ENCODE results near the gene SFMBT2.

Gene SFMBT2

GRCh38 chr10:7378602-7379403 is 32.0 kb downstream of the SFMBT2 start:
- Histone ChIP-seq H3K4me1 (ENCODE audit: control insufficient read depth, insufficient read depth, low read length) (no peaks in the 10 kb centered on the region), H3K9me3 (ENCODE audit: control insufficient read depth, insufficient read depth, low read length) (no peaks in the 10 kb centered on the region), H3K36me3 (ENCODE audit: control insufficient read depth, insufficient read depth, low read length) (peaks cover 6% of the 10 kb centered on the region), H3K27me3 (ENCODE audit: control insufficient read depth, insufficient read depth, low read length) (no peaks in the 10 kb centered on the region), H3K4me3 (ENCODE audit: low read depth, low read length) (no peak overlapping the region), H3K9ac (ENCODE audit: low read depth, low read length) (no peak overlapping the region)

- no peaks in the 10 kb centered on the region for H3K9me3 ChIP-seq (ENCODE audit: control insufficient read depth, insufficient read depth, low read length)
- H3K4me3 ChIP-seq (ENCODE audit: low read depth, low read length) = no peak overlapping the region
- H3K4me1 ChIP-seq (ENCODE audit: control insufficient read depth, insufficient read depth, low read length) = no peaks in the 10 kb centered on the region
- H3K36me3 ChIP-seq (ENCODE audit: control insufficient read depth, insufficient read depth, low read length) = peaks cover 9% of the 10 kb centered on the region
- H3K27me3 ChIP-seq (ENCODE audit: control insufficient read depth, insufficient read depth, low read length) = no peaks in the 10 kb centered on the region
- no peak overlapping the region for H3K9ac ChIP-seq (ENCODE audit: low read depth, low read length)
These were observed 33.1 kb downstream of the SFMBT2 start for GRCh38 chr10:7377614-7378248.

- H3K4me1 ChIP-seq (ENCODE audit: control insufficient read depth, insufficient read depth, low read length) = no peaks in the 10 kb centered on the region
- no peaks in the 10 kb centered on the region for H3K9me3 ChIP-seq (ENCODE audit: control insufficient read depth, insufficient read depth, low read length)
- no peaks in the 10 kb centered on the region for H3K27me3 ChIP-seq (ENCODE audit: control insufficient read depth, insufficient read depth, low read length)
- peaks cover 9% of the 10 kb centered on the region for H3K36me3 ChIP-seq (ENCODE audit: control insufficient read depth, insufficient read depth, low read length)
- H3K9ac ChIP-seq (ENCODE audit: low read depth, low read length) = no peak overlapping the region
- H3K4me3 ChIP-seq (ENCODE audit: low read depth, low read length) = no peak overlapping the region
These were observed 36.0 kb downstream of the SFMBT2 start for GRCh38 chr10:7374795-7375194.

- Histone ChIP-seq H3K27me3 (ENCODE audit: control insufficient read depth, insufficient read depth, low read length) (no peaks in the 10 kb centered on the region), H3K9me3 (ENCODE audit: control insufficient read depth, insufficient read depth, low read length) (no peaks in the 10 kb centered on the region), H3K36me3 (ENCODE audit: control insufficient read depth, insufficient read depth, low read length) (peaks cover 6% of the 10 kb centered on the region), H3K4me3 (ENCODE audit: low read depth, low read length) (no peak overlapping the region), H3K4me1 (ENCODE audit: control insufficient read depth, insufficient read depth, low read length) (no peaks in the 10 kb centered on the region), H3K9ac (ENCODE audit: low read depth, low read length) (no peak overlapping the region)
These were observed 37.8 kb downstream of the SFMBT2 start for GRCh38 chr10:7373039-7373438.

- no peaks in the 10 kb centered on the region for H3K9me3 ChIP-seq (ENCODE audit: control insufficient read depth, insufficient read depth, low read length)
- H3K27me3 ChIP-seq (ENCODE audit: control insufficient read depth, insufficient read depth, low read length) = no peaks in the 10 kb centered on the region
- H3K9ac ChIP-seq (ENCODE audit: low read depth, low read length) = no peak overlapping the region
- H3K4me1 ChIP-seq (ENCODE audit: control insufficient read depth, insufficient read depth, low read length) = no peaks in the 10 kb centered on the region
- no peak overlapping the region for H3K4me3 ChIP-seq (ENCODE audit: low read depth, low read length)
- H3K36me3 ChIP-seq (ENCODE audit: control insufficient read depth, insufficient read depth, low read length) = peaks cover 5% of the 10 kb centered on the region
These were observed 38.3 kb downstream of the SFMBT2 start for GRCh38 chr10:7372504-7372903.

- Histone ChIP-seq H3K36me3 (ENCODE audit: control insufficient read depth, insufficient read depth, low read length) (peaks cover 7% of the 10 kb centered on the region), H3K4me1 (ENCODE audit: control insufficient read depth, insufficient read depth, low read length) (no peaks in the 10 kb centered on the region), H3K9me3 (ENCODE audit: control insufficient read depth, insufficient read depth, low read length) (no peaks in the 10 kb centered on the region), H3K4me3 (ENCODE audit: low read depth, low read length) (no peak overlapping the region), H3K27me3 (ENCODE audit: control insufficient read depth, insufficient read depth, low read length) (no peaks in the 10 kb centered on the region), H3K9ac (ENCODE audit: low read depth, low read length) (no peak overlapping the region)
These were observed 40.3 kb downstream of the SFMBT2 start for GRCh38 chr10:7370511-7370910.

GRCh38 chr10:7365027-7365745 is 45.6 kb downstream of the SFMBT2 start:
- Histone ChIP-seq H3K4me1 (ENCODE audit: control insufficient read depth, insufficient read depth, low read length) (no peaks in the 10 kb centered on the region), H3K36me3 (ENCODE audit: control insufficient read depth, insufficient read depth, low read length) (peaks cover 5% of the 10 kb centered on the region), H3K9ac (ENCODE audit: low read depth, low read length) (no peak overlapping the region), H3K4me3 (ENCODE audit: low read depth, low read length) (no peak overlapping the region), H3K9me3 (ENCODE audit: control insufficient read depth, insufficient read depth, low read length) (no peaks in the 10 kb centered on the region), H3K27me3 (ENCODE audit: control insufficient read depth, insufficient read depth, low read length) (no peaks in the 10 kb centered on the region)

GRCh38 chr10:7364474-7364873 is 46.4 kb downstream of the SFMBT2 start:
- Histone ChIP-seq H3K9me3 (ENCODE audit: control insufficient read depth, insufficient read depth, low read length) (no peaks in the 10 kb centered on the region), H3K27me3 (ENCODE audit: control insufficient read depth, insufficient read depth, low read length) (no peaks in the 10 kb centered on the region), H3K9ac (ENCODE audit: low read depth, low read length) (no peak overlapping the region), H3K4me1 (ENCODE audit: control insufficient read depth, insufficient read depth, low read length) (no peaks in the 10 kb centered on the region), H3K36me3 (ENCODE audit: control insufficient read depth, insufficient read depth, low read length) (peaks cover 5% of the 10 kb centered on the region), H3K4me3 (ENCODE audit: low read depth, low read length) (no peak overlapping the region)

GRCh38 chr10:7363700-7364099 is 47.1 kb downstream of the SFMBT2 start:
- Histone ChIP-seq H3K9ac (ENCODE audit: low read depth, low read length) (no peak overlapping the region), H3K9me3 (ENCODE audit: control insufficient read depth, insufficient read depth, low read length) (no peaks in the 10 kb centered on the region), H3K4me1 (ENCODE audit: control insufficient read depth, insufficient read depth, low read length) (no peaks in the 10 kb centered on the region), H3K36me3 (ENCODE audit: control insufficient read depth, insufficient read depth, low read length) (peaks cover 5% of the 10 kb centered on the region), H3K27me3 (ENCODE audit: control insufficient read depth, insufficient read depth, low read length) (no peaks in the 10 kb centered on the region), H3K4me3 (ENCODE audit: low read depth, low read length) (no peak overlapping the region)

- H3K4me1 ChIP-seq (ENCODE audit: control insufficient read depth, insufficient read depth, low read length) = no peaks in the 10 kb centered on the region
These were observed 48.4 kb downstream of the SFMBT2 start for GRCh38 chr10:7362471-7362870.

GRCh38 chr10:7361316-7361715 is 49.5 kb downstream of the SFMBT2 start:
- Histone ChIP-seq H3K9me3 (ENCODE audit: control insufficient read depth, insufficient read depth, low read length) (no peaks in the 10 kb centered on the region), H3K27me3 (ENCODE audit: control insufficient read depth, insufficient read depth, low read length) (no peaks in the 10 kb centered on the region), H3K4me3 (ENCODE audit: low read depth, low read length) (no peak overlapping the region), H3K4me1 (ENCODE audit: control insufficient read depth, insufficient read depth, low read length) (no peaks in the 10 kb centered on the region), H3K36me3 (ENCODE audit: control insufficient read depth, insufficient read depth, low read length) (peaks cover 5% of the 10 kb centered on the region), H3K9ac (ENCODE audit: low read depth, low read length) (no peak overlapping the region)

More at GRCh38 chr10:7362471-7362870, 48.4 kb downstream of the SFMBT2 start:
- H3K4me3 ChIP-seq (ENCODE audit: low read depth, low read length) = no peak overlapping the region
- peaks cover 5% of the 10 kb centered on the region for H3K36me3 ChIP-seq (ENCODE audit: control insufficient read depth, insufficient read depth, low read length)
- no peak overlapping the region for H3K9ac ChIP-seq (ENCODE audit: low read depth, low read length)
- H3K27me3 ChIP-seq (ENCODE audit: control insufficient read depth, insufficient read depth, low read length) = no peaks in the 10 kb centered on the region
- no peaks in the 10 kb centered on the region for H3K9me3 ChIP-seq (ENCODE audit: control insufficient read depth, insufficient read depth, low read length)

Data from iPS-15b (cell line).